A549 (cell line): ENCODE data around the gene HOXC6. TPM values are rescaled to one million over a fixed set of nuclear protein-coding genes. Genes with fewer than 3 reads are reported as not detected.

Experiments used
- ATAC-seq, 2 experiments: fragments of 200-7000 bp in 1 of 2; fragments of >200 bp in 1 of 2; cut with Nextera tagmentation in 1 of 2; cut with Tn5 transposase in 1 of 2; 3 replicates each; pipeline versions ENCODE4 v1.8.0 to v1.9.1; 2018 to 2020; ENCODE audit warnings: mild to moderate bottlenecking in 1 of 2, moderate library complexity in 1 of 2
- CTCF ChIA-PET: fragments of 300-600 bp; sonication (Branson Sonifier 250); formaldehyde crosslinking; extraction: SDS; loops from one replicate; lab custom pipeline; 2021; ENCODE audit warnings: antibody characterized with exemption, inconsistent platforms; lab: Yijun Ruan, JAX
- POLR2A ChIA-PET: fragments of 350-600 bp; formaldehyde crosslinking; extraction: SDS; loops from one replicate; lab custom pipeline; 2021; ENCODE audit warnings: antibody characterized with exemption, inconsistent platforms; lab: Yijun Ruan, JAX
- DNase-seq, 2 experiments: peaks; one replicate each; pipeline versions ENCODE4 v3.0.0 to v3.0.0-alpha.2; 2011 to 2016; ENCODE audit warnings: low read depth in 1 of 2, low spot score in 1 of 2
- FAIRE-seq: peaks from 2 replicates; lab custom pipeline; 2011; peaks lifted over from hg19 to GRCh38; lab: Jason Lieb, UNC
- H3K27ac ChIP-seq, 2 experiments: fragments of >200 bp; sonication (Bioruptor Twin); formaldehyde crosslinking; 3 replicates each; pipeline ENCODE4 v1.5.1; 2016 to 2017
- H3K4me1 ChIP-seq: fragments of >200 bp; sonication (Bioruptor Twin); formaldehyde crosslinking; 3 replicates; pipeline ENCODE4 v1.6.1; 2016
- H3K4me2 ChIP-seq: fragments of >200 bp; sonication (Bioruptor Twin); formaldehyde crosslinking; 3 replicates; pipeline ENCODE4 v1.6.1; 2016
- H3K4me3 ChIP-seq: fragments of >200 bp; sonication (Bioruptor Twin); formaldehyde crosslinking; 3 replicates; pipeline ENCODE4 v1.5.1; 2016
- H3K9me3 ChIP-seq: fragments of >200 bp; sonication (Bioruptor Twin); formaldehyde crosslinking; 3 replicates; pipeline ENCODE4 v1.6.1; 2016
- BHLHE40 ChIP-seq: IDR thresholded peaks from 2 replicates; pipeline ENCODE4 v1.6.1; 2012; ENCODE audit warnings: low read depth, low read length, inconsistent platforms
- CBX2 ChIP-seq: fragments of 200-600 bp; sonication (generic); IDR thresholded peaks from 2 replicates; pipeline ENCODE4 v1.6.1; 2016; ENCODE audit warnings: low read depth, mild to moderate bottlenecking, borderline replicate concordance
- EHF ChIP-seq: fragments of 250-450 bp; sonication (Bioruptor Pico); IDR thresholded peaks from 2 replicates; pipeline ENCODE4 v1.5.0; 2020; ENCODE audit warnings: mild to moderate bottlenecking
- EP300 ChIP-seq, 2 experiments: fragments of >200 bp; sonication (Bioruptor Twin); formaldehyde crosslinking; IDR thresholded peaks; 2 replicates in 1 of 2; 3 replicates in 1 of 2; pipeline ENCODE4 v1.6.1; 2016 to 2017
- FOSB ChIP-seq: fragments of 250-450 bp; sonication (Bioruptor Pico); IDR thresholded peaks from 2 replicates; pipeline ENCODE4 v1.5.0; 2020; ENCODE audit warnings: mild to moderate bottlenecking, moderate library complexity
- FOXS1 ChIP-seq: fragments of 250-450 bp; sonication (Bioruptor Pico); IDR thresholded peaks from 2 replicates; pipeline ENCODE4 v1.5.0; 2020; ENCODE audit warnings: mild to moderate bottlenecking, moderate library complexity
- HEYL ChIP-seq: fragments of 250-450 bp; sonication (Bioruptor Pico); IDR thresholded peaks from 2 replicates; pipeline ENCODE4 v1.8.0; 2021; ENCODE audit warnings: mild to moderate bottlenecking, moderate library complexity
- HOXB13 ChIP-seq: fragments of 250-450 bp; sonication (Bioruptor Pico); IDR thresholded peaks from 2 replicates; pipeline ENCODE4 v1.5.0; 2020; ENCODE audit warnings: low read depth, mild to moderate bottlenecking, moderate library complexity
- JUNB ChIP-seq: fragments of >200 bp; sonication (Bioruptor Twin); formaldehyde crosslinking; IDR thresholded peaks from 2 replicates; pipeline ENCODE4 v1.6.1; 2016
- MAFK ChIP-seq: fragments of 450-650 bp; IDR thresholded peaks from 2 replicates; pipeline ENCODE4 v1.6.1; 2014; ENCODE audit not compliant: partially characterized antibody
- MAZ ChIP-seq: fragments of 150-350 bp; IDR thresholded peaks from 2 replicates; pipeline ENCODE4 v1.6.1; 2014; ENCODE audit warnings: antibody characterized with exemption, low read depth, low read length, borderline replicate concordance
- NR3C1 ChIP-seq: fragments of >200 bp; sonication (Bioruptor Twin); formaldehyde crosslinking; IDR thresholded peaks from 3 replicates; pipeline ENCODE4 v1.6.1; 2017
- POLR2A ChIP-seq: IDR thresholded peaks from 2 replicates; pipeline ENCODE4 v1.6.1; 2012; ENCODE audit warnings: mild to moderate bottlenecking, low read length
- RARB ChIP-seq: fragments of 250-450 bp; sonication (Bioruptor Pico); IDR thresholded peaks from 2 replicates; pipeline ENCODE4 v1.8.0; 2021; ENCODE audit warnings: mild to moderate bottlenecking, moderate library complexity
- RCOR1 ChIP-seq: fragments of 150-350 bp; IDR thresholded peaks from 2 replicates; pipeline ENCODE4 v1.6.1; 2014; ENCODE audit warnings: antibody characterized with exemption, low read length, low read depth
- RNF2 ChIP-seq: fragments of 200-600 bp; sonication (generic); IDR thresholded peaks from 2 replicates; pipeline ENCODE4 v1.6.1; 2016; ENCODE audit warnings: low read depth, mild to moderate bottlenecking, antibody characterized with exemption, moderate library complexity, borderline replicate concordance
- ZC3H11A ChIP-seq: fragments of 450-650 bp; IDR thresholded peaks from 2 replicates; pipeline ENCODE4 v1.6.1; 2014; ENCODE audit warnings: antibody characterized with exemption, mild to moderate bottlenecking
- ZNF302 ChIP-seq: fragments of 250-450 bp; sonication (Bioruptor Pico); IDR thresholded peaks from 2 replicates; pipeline ENCODE4 v1.9.0; 2021; ENCODE audit warnings: inconsistent platforms, mild to moderate bottlenecking, moderate library complexity
- WGBS: methylation state at CpG from one replicate; pipeline ENCODE4 v1.1.6; 2017; ENCODE audit errors: missing lambda C conversion rate; 5-methylcytosine and 5-hydroxymethylcytosine counted together
- polyA plus RNA-seq, 4 experiments: library from polyadenylated mRNA; depleted of rRNA in 3 of 4; stranded (reverse); fragments of >200 nt; fragmentation: RNase III in 1 of 4; extraction: RNeasy Plus Mini Kit Qiagen cat#74134 plus additional on column Dnase treatment in 1 of 4; gene quantifications; 2 replicates in 3 of 4; 3 replicates in 1 of 4; pipeline ENCODE4 v1.2.3, GENCODE V29; 2011 to 2017
- TF ChIP-seq, protein P1 (sequence below): IDR thresholded peaks from 2 replicates; pipeline ENCODE4 v1.6.1; 2012
- TF ChIP-seq, protein P2 (sequence below): fragments of 200-600 bp; sonication (generic); IDR thresholded peaks from 2 replicates; pipeline ENCODE4 v1.6.1; 2016; ENCODE audit warnings: antibody characterized with exemption, mild to moderate bottlenecking, moderate library complexity
- TF ChIP-seq, protein P3 (sequence below): fragments of 450-650 bp; IDR thresholded peaks from 2 replicates; pipeline ENCODE4 v1.6.1; 2014; ENCODE audit warnings: antibody characterized with exemption

The HOXC6 gene
- polyA plus RNA-seq, 2 of the 4 experiments (the other 2 are of a cell fraction), result 5.2 to 6.0 TPM

DNA sequence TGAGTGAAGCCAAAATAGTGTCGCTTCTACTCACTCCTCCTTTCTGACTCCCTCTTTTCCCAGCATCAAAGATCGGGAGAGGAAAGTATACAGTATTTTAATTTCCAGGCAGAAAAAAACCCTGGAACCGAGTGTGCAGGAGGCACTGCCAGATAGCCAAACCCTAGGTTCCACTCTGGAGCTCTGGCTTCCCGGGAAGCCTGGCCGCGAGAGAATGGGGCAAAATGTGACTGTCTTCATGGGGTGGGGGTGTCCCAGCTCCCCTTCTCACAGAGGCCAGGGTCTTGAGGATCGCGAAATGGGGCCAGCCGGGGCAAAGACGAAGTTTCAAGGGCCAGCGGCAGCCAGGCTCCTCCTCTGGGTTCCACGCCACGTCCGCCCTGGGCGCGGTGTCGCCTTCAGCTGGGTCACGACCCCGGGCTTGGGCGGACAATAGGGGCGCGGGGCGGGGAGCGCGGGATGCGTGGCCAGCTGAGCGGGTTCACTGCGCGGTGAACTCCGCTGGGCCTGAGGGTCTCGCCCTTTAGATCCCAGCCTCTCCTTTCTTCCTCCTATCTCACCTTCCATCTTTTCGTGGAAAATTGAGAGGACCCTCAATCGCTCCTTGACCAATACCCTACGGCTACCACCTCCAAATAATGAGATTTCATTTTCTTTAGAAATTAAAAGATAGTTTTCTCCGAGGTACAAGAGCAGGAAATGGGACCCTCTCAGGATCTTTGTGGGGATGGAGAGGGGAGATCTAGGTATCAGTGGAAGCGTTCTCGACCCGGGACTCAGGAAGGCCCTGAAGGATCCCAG lies 32.1 kb downstream of the HOXC6 start:
- no peak for TF ChIP-seq RNF2
- TF ChIP-seq, protein P1, sequence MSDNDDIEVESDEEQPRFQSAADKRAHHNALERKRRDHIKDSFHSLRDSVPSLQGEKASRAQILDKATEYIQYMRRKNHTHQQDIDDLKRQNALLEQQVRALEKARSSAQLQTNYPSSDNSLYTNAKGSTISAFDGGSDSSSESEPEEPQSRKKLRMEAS, result no peak
- TF ChIP-seq RCOR1, result no peak
- no peak for TF ChIP-seq HOXB13 (CRISPR knock-in tag)
- TF ChIP-seq HEYL (CRISPR knock-in tag), result no peak
- no peak for TF ChIP-seq MAZ
- no peak for TF ChIP-seq RARB (CRISPR knock-in tag)
- no peak for TF ChIP-seq NR3C1
- TF ChIP-seq FOSB (CRISPR knock-in tag), result no peak
- no peak for TF ChIP-seq ZC3H11A
- TF ChIP-seq, protein P2, sequence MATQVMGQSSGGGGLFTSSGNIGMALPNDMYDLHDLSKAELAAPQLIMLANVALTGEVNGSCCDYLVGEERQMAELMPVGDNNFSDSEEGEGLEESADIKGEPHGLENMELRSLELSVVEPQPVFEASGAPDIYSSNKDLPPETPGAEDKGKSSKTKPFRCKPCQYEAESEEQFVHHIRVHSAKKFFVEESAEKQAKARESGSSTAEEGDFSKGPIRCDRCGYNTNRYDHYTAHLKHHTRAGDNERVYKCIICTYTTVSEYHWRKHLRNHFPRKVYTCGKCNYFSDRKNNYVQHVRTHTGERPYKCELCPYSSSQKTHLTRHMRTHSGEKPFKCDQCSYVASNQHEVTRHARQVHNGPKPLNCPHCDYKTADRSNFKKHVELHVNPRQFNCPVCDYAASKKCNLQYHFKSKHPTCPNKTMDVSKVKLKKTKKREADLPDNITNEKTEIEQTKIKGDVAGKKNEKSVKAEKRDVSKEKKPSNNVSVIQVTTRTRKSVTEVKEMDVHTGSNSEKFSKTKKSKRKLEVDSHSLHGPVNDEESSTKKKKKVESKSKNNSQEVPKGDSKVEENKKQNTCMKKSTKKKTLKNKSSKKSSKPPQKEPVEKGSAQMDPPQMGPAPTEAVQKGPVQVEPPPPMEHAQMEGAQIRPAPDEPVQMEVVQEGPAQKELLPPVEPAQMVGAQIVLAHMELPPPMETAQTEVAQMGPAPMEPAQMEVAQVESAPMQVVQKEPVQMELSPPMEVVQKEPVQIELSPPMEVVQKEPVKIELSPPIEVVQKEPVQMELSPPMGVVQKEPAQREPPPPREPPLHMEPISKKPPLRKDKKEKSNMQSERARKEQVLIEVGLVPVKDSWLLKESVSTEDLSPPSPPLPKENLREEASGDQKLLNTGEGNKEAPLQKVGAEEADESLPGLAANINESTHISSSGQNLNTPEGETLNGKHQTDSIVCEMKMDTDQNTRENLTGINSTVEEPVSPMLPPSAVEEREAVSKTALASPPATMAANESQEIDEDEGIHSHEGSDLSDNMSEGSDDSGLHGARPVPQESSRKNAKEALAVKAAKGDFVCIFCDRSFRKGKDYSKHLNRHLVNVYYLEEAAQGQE, result no peak
- TF ChIP-seq EP300 (IDR thresholded peaks at IDR 0.05), result no peak
- no peak for TF ChIP-seq CBX2
- no peak for TF ChIP-seq BHLHE40
- TF ChIP-seq POLR2A, result no peak
- TF ChIP-seq JUNB, result no peak
- TF ChIP-seq ZNF302 (CRISPR knock-in tag), result no peak
- no peak for TF ChIP-seq EHF (CRISPR knock-in tag)
- TF ChIP-seq, protein P3, sequence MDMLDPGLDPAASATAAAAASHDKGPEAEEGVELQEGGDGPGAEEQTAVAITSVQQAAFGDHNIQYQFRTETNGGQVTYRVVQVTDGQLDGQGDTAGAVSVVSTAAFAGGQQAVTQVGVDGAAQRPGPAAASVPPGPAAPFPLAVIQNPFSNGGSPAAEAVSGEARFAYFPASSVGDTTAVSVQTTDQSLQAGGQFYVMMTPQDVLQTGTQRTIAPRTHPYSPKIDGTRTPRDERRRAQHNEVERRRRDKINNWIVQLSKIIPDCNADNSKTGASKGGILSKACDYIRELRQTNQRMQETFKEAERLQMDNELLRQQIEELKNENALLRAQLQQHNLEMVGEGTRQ, result no peak
- TF ChIP-seq FOXS1 (CRISPR knock-in tag), result no peak
- ChIA-PET CTCF (interaction anchor here (0.8 to 3.1 kb wide), 8 partner anchors 10 to 140 kb away, joined by 3 to 17 read pairs (median 3); partner anchors contain the start of gene HOXC5), POLR2A (no interaction called here)
- Histone ChIP-seq H3K4me1 (peaks cover 5% of the 10 kb centered on the region; the same call in 1 of the 3 replicates), H3K9me3 (no peaks in the 10 kb centered on the region), H3K27ac (no peak overlapping the region), H3K4me2 (no peak overlapping the region), H3K4me3 (no peak overlapping the region)
- DNase-seq (no peak), FAIRE-seq (no peak), ATAC-seq (no peak)
- 89% methylated on average over 38 of the region's 38 CpGs for WGBS

DNA sequence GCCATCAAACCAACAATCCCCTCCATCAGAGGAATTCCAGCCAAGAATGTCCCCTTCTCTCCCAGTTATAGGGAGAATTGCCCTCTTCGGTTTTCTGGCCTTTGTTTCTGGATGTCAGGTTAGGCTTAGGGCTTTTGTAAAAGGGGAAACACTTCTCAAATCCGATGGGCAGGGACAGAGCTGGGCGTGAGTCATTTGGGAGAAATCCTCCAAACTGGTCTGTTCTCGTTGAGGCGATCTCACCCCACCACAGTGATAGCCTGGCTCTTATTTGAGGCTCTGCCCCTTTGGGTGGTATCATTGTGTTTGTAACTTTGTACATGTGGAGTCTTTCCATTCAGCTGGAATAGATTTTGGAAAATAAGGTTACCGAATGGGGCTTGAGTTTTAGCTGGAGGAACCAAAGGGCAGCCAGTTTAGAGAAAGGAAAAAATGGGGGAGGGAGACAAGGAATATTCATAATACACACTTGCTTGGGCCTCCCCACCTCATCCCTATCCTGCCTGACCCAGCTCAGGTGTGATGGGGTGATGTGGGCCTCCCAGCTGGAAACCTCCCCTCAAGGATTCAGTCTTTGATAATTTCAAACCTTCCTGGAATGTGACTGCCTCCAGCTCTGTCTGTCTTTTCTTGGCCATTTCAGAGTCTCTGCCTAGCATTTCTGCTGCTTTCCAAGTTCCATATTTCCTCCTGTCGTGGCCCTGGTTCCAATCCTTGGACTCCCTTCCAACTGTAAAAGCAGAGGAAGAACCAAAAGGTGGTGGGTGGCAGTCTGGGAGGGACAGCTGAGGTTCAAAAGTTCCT lies 32.9 kb downstream of the HOXC6 start:
- no peak for ATAC-seq

More for the DNA sequence above, 32.9 kb downstream of the HOXC6 start:
- Histone ChIP-seq H3K9me3 (no peaks in the 10 kb centered on the region), H3K4me3 (no peak overlapping the region)
- 74% methylated on average over 7 of the region's 7 CpGs for WGBS
- CTCF ChIA-PET, result interaction anchor here (0.8 to 3.1 kb wide), 4 partner anchors 15 to 116 kb away, joined by 3 to 17 read pairs (median 3); partner anchors contain the start of gene HOXC5
- TF ChIP-seq HOXB13 (CRISPR knock-in tag) (no peak), MAFK (no peak), BHLHE40 (no peak)
- TF ChIP-seq, all 56 proteins: peak for 0
- no peak for FAIRE-seq
- DNase-seq, result no peak
- no peaks in the 10 kb centered on the region for H3K4me1 ChIP-seq
- POLR2A ChIA-PET, result no interaction called here
- no peak overlapping the region for H3K4me2 ChIP-seq
- no peak overlapping the region for H3K27ac ChIP-seq
